NCI-H2171 (cell line): Measurements from ENCODE around the gene NRXN3.

Source experiments
- DNase-seq: peaks from one replicate; lab custom pipeline; 2025; lab: John Stamatoyannopoulos, UW

NRXN3 gene

GRCh38 chr14:79822034-79822433, 1651.9 kb downstream of the NRXN3 start:
- no peak for DNase-seq

- no peak for DNase-seq
Observed at GRCh38 chr14:79825046-79825521, 1654.9 kb downstream of the NRXN3 start.

GRCh38 chr14:79826362-79826761, 1656.2 kb downstream of the NRXN3 start:
- no peak for DNase-seq

- no peak for DNase-seq
Observed at GRCh38 chr14:79829405-79830166, 1659.4 kb downstream of the NRXN3 start.

GRCh38 chr14:79831195-79831892, 1661.2 kb downstream of the NRXN3 start:
- no peak for DNase-seq

- no peak for DNase-seq
Observed at GRCh38 chr14:79833781-79834180, 1663.6 kb downstream of the NRXN3 start.

- DNase-seq: no peak
Observed at GRCh38 chr14:79834868-79835267, 1664.7 kb downstream of the NRXN3 start.

GRCh38 chr14:79836577-79836976, 1666.4 kb downstream of the NRXN3 start:
- no peak for DNase-seq

- DNase-seq: no peak
Observed at GRCh38 chr14:79837699-79838098, 1667.5 kb downstream of the NRXN3 start.

GRCh38 chr14:79840103-79840502, 1669.9 kb downstream of the NRXN3 start:
- DNase-seq: no peak

- DNase-seq: no peak
Observed at GRCh38 chr14:79840831-79841230, 1670.7 kb downstream of the NRXN3 start.

- DNase-seq: no peak
Observed at GRCh38 chr14:79841433-79841832, 1671.3 kb downstream of the NRXN3 start.

- no peak for DNase-seq
Observed at GRCh38 chr14:79842270-79842669, 1672.1 kb downstream of the NRXN3 start.

- DNase-seq: no peak
Observed at GRCh38 chr14:79852950-79853744, 1683.0 kb downstream of the NRXN3 start.

GRCh38 chr14:79855789-79856188, 1685.6 kb downstream of the NRXN3 start:
- no peak for DNase-seq

- no peak for DNase-seq
Observed at GRCh38 chr14:79856381-79856780, 1686.2 kb downstream of the NRXN3 start.

- no peak for DNase-seq
Observed at GRCh38 chr14:79861111-79861510, 1690.9 kb downstream of the NRXN3 start.

GRCh38 chr14:79862045-79862444, 1691.9 kb downstream of the NRXN3 start:
- DNase-seq: no peak

GRCh38 chr14:79871136-79871535, 1701.0 kb downstream of the NRXN3 start:
- no peak for DNase-seq

GRCh38 chr14:79878229-79878628, 1708.1 kb downstream of the NRXN3 start:
- DNase-seq: no peak

- no peak for DNase-seq
Observed at GRCh38 chr14:79878785-79879184, 1708.6 kb downstream of the NRXN3 start.

- DNase-seq: no peak
Observed at GRCh38 chr14:79881299-79881698, 1711.1 kb downstream of the NRXN3 start.

- DNase-seq: no peak
Observed at GRCh38 chr14:79890527-79890926, 1720.4 kb downstream of the NRXN3 start.
